ENCODE measurements around the gene ADNP.

The ADNP gene

GRCh38 chr20:50913690-50914375 is 17.4 kb downstream of the ADNP start:
- no peak for TF ChIP-seq CTCF (IDR thresholded peaks at IDR 0.05; ENCODE audit: low read depth, low read length)
- DNase-seq (ENCODE audit: extremely low read depth, low read depth), result no peak

GRCh38 chr20:50911716-50912115 is 19.5 kb downstream of the ADNP start:
- no peak for DNase-seq (ENCODE audit: extremely low read depth, low read depth)
- no peak for TF ChIP-seq CTCF (IDR thresholded peaks at IDR 0.05; ENCODE audit: low read depth, low read length)

GRCh38 chr20:50911030-50911429 is 20.2 kb downstream of the ADNP start:
- TF ChIP-seq CTCF (IDR thresholded peaks at IDR 0.05; ENCODE audit: low read depth, low read length), result no peak

GRCh38 chr20:50909413-50909812 is 21.8 kb downstream of the ADNP start:
- no peak for TF ChIP-seq CTCF (IDR thresholded peaks at IDR 0.05; ENCODE audit: low read depth, low read length)
- DNase-seq (ENCODE audit: extremely low read depth, low read depth), result no peak

More at GRCh38 chr20:50911030-50911429, 20.2 kb downstream of the ADNP start:
- peak; percentile 75 for DNase-seq (ENCODE audit: extremely low read depth, low read depth)

GRCh38 chr20:50904067-50904570 is 27.1 kb downstream of the ADNP start:
- DNase-seq (ENCODE audit: extremely low read depth, low read depth), result no peak
- TF ChIP-seq CTCF (IDR thresholded peaks at IDR 0.05; ENCODE audit: low read depth, low read length), result no peak

- no peak for TF ChIP-seq CTCF (IDR thresholded peaks at IDR 0.05; ENCODE audit: low read depth, low read length)
- no peak for DNase-seq (ENCODE audit: extremely low read depth, low read depth)
Observed at GRCh38 chr20:50903353-50904051, 27.7 kb downstream of the ADNP start.

- no peak for TF ChIP-seq CTCF (IDR thresholded peaks at IDR 0.05; ENCODE audit: low read depth, low read length)
- DNase-seq (ENCODE audit: extremely low read depth, low read depth), result no peak
Observed at GRCh38 chr20:50901301-50901700, 29.9 kb downstream of the ADNP start.
